Testis (tissue), 3 donors: ENCODE results near the gene PDIK1L. TPM values are rescaled to one million over a fixed set of nuclear protein-coding genes. Genes with fewer than 3 reads are reported as not detected.

Experiments
- DNase-seq: peaks from one replicate; pipeline ENCODE4 v3.0.0-alpha.2; 2019
- H3K27ac ChIP-seq, 2 donors: fragments of 200-600 bp; sonication (generic); one replicate each; pipeline ENCODE4 v1.5.1; 2019
- H3K27me3 ChIP-seq: fragments of 200-600 bp; sonication (generic); one replicate; pipeline ENCODE4 v1.5.1; 2019
- H3K36me3 ChIP-seq: fragments of 200-600 bp; sonication (generic); one replicate; pipeline ENCODE4 v1.5.1; 2017; ENCODE audit warnings: low read depth; ENCODE audit errors: missing control alignments
- H3K4me1 ChIP-seq: fragments of 200-600 bp; sonication (generic); one replicate; pipeline ENCODE4 v1.5.1; 2019
- H3K4me3 ChIP-seq, 2 donors: fragments of 200-600 bp; sonication (generic); one replicate each; pipeline ENCODE4 v1.5.1; 2017 to 2019
- H3K9me3 ChIP-seq: fragments of 200-600 bp; sonication (generic); one replicate; pipeline ENCODE4 v1.5.1; 2017
- POLR2A ChIP-seq: fragments of 450-650 bp; IDR thresholded peaks from one replicate; pipeline ENCODE4 v1.6.1; 2017; ENCODE audit warnings: antibody characterized with exemption, mild to moderate bottlenecking, moderate library complexity
- WGBS, 2 donors: methylation state at CpG; one replicate each; pipeline ENCODE4 v1.1.5; 2018; 5-methylcytosine and 5-hydroxymethylcytosine counted together
- intact Hi-C: fragments of 100-400 bp; cut with DNase I; formaldehyde crosslinking; loops from one replicate; pipeline ENCODE4 v1.15.1; 2023; ENCODE audit warnings: low total_unique reads
- polyA plus RNA-seq: library from polyadenylated mRNA; stranded (reverse); fragments of 350-450 nt; fragmentation: Illumina TruSeq; extraction: RNeasy Lipid Tissue Mini Kit (QIAGEN cat#74804); gene quantifications from one replicate; pipeline ENCODE4 v1.2.3, GENCODE V29; 2014; ENCODE audit warnings: low read depth, low replicate concordance; ENCODE audit not compliant: insufficient read depth
- total RNA-seq, 2 donors: library from RNA; depleted of rRNA; stranded (reverse); fragments of >200 nt; gene quantifications; one replicate each; pipeline ENCODE4 v1.2.3, GENCODE V29; 2016
- TF ChIP-seq, protein P1 (sequence below), 3 experiments: fragments of 450-650 bp in 2 of 3; fragments of 200-600 bp in 1 of 3; sonication (generic) in 1 of 3; IDR thresholded peaks; one replicate each; pipeline ENCODE4 v1.5.1; 2016 to 2019; ENCODE audit warnings: antibody characterized with exemption in 3 of 3, mild to moderate bottlenecking in 2 of 3, moderate library complexity in 1 of 3

Gene PDIK1L
- total and polyA plus RNA-seq, 3 donors from 2014 or later = 7.0 to 11.7 (median 9.9) TPM

DNA sequence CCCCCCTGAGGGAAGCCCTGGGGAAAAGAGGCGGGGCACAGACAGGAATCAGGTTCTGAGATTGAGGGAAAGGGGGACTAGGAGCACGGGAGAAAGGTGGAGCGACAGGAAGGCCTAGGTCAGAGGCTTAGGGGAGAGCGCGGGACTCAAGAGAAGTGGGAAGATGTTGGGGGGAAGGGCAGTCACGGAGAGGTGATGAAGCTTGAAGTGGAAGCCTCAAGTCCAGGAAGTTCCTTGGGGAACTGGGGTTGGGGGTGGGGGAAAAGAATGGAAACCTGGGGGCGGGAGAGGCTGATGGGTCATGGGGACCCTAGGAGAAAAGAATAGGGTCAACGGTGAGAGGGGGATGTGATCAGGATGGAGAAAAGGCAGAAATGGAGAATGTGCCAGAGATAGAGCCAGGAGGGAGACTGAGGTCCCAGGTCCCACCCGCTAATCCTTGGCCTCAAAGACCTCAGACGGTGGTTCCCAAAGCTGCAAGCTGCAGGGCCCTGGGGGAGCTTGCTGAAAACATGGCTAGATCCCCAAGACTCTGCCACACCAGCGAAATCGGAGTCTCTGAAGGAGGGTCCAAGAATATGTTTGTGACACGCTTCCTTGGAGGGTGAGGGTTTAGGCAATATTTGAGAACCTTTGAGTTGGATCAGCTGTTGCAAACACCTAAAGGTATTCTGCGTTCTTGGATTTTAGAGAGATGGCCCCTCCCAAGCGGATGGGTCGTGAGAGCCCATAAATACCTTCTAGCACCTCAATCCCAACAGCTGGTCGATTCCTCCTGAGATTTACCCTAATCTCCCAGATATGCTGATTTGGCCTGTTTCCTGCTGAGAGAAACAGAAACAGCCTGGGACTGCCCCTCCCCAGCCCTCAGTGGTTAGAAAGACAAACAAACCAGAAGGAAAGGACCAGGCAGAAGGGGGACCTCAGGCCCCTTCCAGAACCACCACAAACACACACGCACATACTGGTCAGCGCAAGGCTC, 53.5 kb downstream of the PDIK1L start:
- no peak for TF ChIP-seq POLR2A
- TF ChIP-seq, protein P1, sequence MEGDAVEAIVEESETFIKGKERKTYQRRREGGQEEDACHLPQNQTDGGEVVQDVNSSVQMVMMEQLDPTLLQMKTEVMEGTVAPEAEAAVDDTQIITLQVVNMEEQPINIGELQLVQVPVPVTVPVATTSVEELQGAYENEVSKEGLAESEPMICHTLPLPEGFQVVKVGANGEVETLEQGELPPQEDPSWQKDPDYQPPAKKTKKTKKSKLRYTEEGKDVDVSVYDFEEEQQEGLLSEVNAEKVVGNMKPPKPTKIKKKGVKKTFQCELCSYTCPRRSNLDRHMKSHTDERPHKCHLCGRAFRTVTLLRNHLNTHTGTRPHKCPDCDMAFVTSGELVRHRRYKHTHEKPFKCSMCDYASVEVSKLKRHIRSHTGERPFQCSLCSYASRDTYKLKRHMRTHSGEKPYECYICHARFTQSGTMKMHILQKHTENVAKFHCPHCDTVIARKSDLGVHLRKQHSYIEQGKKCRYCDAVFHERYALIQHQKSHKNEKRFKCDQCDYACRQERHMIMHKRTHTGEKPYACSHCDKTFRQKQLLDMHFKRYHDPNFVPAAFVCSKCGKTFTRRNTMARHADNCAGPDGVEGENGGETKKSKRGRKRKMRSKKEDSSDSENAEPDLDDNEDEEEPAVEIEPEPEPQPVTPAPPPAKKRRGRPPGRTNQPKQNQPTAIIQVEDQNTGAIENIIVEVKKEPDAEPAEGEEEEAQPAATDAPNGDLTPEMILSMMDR (IDR thresholded peaks at IDR 0.05) = no peak
- no peaks in the 10 kb centered on the region for H3K9me3 ChIP-seq
- H3K27ac ChIP-seq = peak overlapping the region in 1 of 2 donors; percentile 30
- H3K4me1 ChIP-seq = peaks cover 9% of the 10 kb centered on the region
- intact Hi-C loops = loop anchor here (10.0 kb wide), 1 partner anchor 50 kb away; the partner anchor contains the start of gene PDIK1L
- no peaks in the 10 kb centered on the region for H3K36me3 ChIP-seq
- no peak overlapping the region for H3K4me3 ChIP-seq
- no peak for DNase-seq
- whole genome bisulfite sequencing, 2 donors = 57 to 68% methylated on average over 15 to 19 of the region's 19 CpGs
- H3K27me3 ChIP-seq = no peaks in the 10 kb centered on the region

DNA sequence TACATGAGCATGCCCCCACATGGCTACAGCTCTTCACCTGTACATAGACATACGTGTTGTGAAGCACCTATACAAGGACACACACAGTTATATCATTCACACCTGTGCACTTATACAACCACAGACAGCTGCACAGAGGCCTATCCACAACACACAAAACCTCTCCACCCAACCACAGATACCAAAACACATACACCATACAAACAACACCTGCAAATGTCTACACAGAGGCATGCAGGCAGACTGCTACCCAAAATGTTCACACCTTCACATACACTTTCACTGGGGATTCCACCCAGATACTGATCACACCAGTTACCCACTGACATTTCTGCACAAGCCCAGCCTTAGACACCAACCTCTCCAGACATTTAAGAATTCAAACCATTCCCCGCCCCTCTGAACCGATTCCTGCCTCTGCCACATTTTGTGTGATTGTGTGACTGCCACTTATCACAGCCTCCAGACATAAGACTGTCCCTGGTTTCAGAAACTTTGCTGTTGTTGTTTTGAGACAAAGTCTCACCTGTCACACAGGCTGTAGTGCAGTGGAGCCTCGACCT, 55.2 kb downstream of the PDIK1L start:
- Histone ChIP-seq H3K27me3 (no peaks in the 10 kb centered on the region), H3K36me3 (no peaks in the 10 kb centered on the region), H3K4me1 (peaks cover 12% of the 10 kb centered on the region), H3K4me3 (no peak overlapping the region), H3K27ac (no peak overlapping the region), H3K9me3 (no peaks in the 10 kb centered on the region)
- no peak for DNase-seq
- intact Hi-C loops = loop anchor here (10.0 kb wide), 1 partner anchor 52 kb away; the partner anchor contains the start of gene PDIK1L
- TF ChIP-seq POLR2A = no peak
- TF ChIP-seq, protein P1 (IDR thresholded peaks at IDR 0.05) = no peak
- WGBS, 2 donors = 80 to 98% methylated on average over 4 of the region's 4 CpGs

DNA sequence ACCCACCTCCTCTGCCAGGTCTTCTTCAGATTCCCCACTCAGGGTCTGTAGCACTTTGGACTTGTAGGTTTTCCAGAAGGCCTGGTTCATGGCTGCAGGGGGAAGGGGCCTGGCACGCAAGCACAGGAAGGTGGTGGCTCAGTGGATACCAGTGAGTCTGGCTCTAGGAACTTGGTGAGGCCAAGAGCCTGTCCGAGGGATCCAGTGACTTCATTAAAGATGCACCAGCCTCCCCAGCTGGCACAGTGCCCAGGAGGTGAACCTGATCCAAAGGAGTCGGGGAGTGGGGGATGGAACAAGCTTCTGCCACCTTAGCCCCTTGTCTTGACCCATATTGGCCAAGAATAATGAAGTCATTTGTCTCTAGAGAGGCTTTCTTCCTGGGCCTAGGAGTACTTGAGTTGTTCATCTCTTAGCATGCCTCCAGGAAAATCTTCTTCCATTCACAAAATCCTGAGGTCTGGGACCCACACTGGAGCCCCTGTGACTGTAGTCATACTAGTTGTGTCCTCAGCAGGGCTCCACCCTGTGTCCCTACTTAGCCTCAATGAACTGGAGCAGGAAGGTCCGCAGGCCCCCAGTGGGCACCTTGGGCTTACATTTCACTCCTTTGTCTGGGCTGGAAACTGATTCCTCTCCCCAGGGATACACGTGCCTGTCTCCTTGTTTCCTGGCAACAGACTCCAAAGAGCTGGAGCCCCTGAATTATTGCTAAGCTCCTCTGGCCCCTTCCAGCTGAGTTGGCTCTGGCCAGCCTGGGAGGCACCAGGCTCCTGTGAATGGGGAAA, 57.0 kb downstream of the PDIK1L start, which contains the start of gene C1orf232:
Gene C1orf232, minus strand, starts transcription at position 554 of the 788 bp plus-strand sequence. Its CDS starts 464 bp downstream, at position 90.
- intact Hi-C loops = loop anchor here (10.0 kb wide), 1 partner anchor 54 kb away; the partner anchor contains the start of gene PDIK1L
- no peaks in the 10 kb centered on the region for H3K9me3 ChIP-seq
- peaks cover 12% of the 10 kb centered on the region for H3K4me1 ChIP-seq
- no peak for DNase-seq
- H3K27ac ChIP-seq = peak within 1 kb of the TSS; percentile 31 to 71
- 63 to 78% methylated on average over 5 of the region's 5 CpGs for WGBS, 2 donors
- TF ChIP-seq POLR2A = no peak
- TF ChIP-seq, protein P1 (IDR thresholded peaks at IDR 0.05) = no peak
- no peaks in the 10 kb centered on the region for H3K36me3 ChIP-seq
- peak within 1 kb of the TSS; percentile 71 to 91 for H3K4me3 ChIP-seq
- H3K27me3 ChIP-seq = no peaks in the 10 kb centered on the region

DNA sequence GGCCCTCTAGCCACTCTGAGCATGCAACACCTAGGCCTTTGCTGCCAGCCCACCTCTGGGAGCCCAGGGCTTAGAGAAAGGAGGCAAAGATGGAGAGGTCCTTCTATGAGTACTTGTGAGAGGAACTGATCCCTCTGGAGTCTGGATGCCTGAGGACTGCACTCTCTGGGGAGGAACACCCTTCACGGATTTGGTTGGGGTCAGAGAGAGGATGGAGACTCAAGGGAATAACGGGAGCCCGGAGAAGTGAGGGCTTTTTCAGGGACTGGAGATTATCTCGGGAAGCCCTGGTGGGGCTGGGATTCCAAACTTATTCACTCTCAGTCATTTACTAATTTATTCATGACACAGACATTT, 57.6 kb downstream of the PDIK1L start:
- no peak for DNase-seq
- H3K36me3 ChIP-seq = no peaks in the 10 kb centered on the region
- H3K9me3 ChIP-seq = no peaks in the 10 kb centered on the region
- intact Hi-C loops = loop anchor here (10.0 kb wide), 1 partner anchor 54 kb away; the partner anchor contains the start of gene PDIK1L
- peak overlapping the region; percentile 31 to 71 for H3K27ac ChIP-seq
- peaks cover 12% of the 10 kb centered on the region for H3K4me1 ChIP-seq
- WGBS, 2 donors = 24 to 44% methylated on average over 4 of the region's 4 CpGs
- H3K4me3 ChIP-seq = peak overlapping the region; percentile 71 to 91
- H3K27me3 ChIP-seq = no peaks in the 10 kb centered on the region
- TF ChIP-seq, protein P1 (IDR thresholded peaks at IDR 0.05) = no peak
- no peak for TF ChIP-seq POLR2A
